Measurements from ENCODE around the gene VPS39.

The VPS39 gene

DNA sequence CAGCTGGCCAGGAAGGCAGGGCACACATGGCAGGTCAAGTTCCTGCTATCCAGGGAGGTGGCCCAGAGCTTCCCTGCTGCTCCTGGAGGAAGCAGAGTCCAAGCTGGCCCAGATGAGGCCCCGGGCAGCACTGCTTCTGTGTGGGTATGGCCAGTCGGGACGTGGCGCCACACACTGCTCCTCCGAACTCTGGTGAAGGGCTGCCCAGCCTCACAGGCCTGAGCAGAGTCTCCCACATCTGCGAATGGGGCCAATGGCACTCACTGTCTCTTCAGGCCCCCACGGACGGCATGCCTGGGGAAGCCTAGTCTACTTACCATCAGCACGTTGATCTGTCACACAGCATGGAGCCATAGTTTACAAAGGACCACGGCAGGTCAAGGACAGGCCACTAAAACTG is 49.2 kb downstream of the VPS39 start:
- TF ChIP-seq, protein P1, sequence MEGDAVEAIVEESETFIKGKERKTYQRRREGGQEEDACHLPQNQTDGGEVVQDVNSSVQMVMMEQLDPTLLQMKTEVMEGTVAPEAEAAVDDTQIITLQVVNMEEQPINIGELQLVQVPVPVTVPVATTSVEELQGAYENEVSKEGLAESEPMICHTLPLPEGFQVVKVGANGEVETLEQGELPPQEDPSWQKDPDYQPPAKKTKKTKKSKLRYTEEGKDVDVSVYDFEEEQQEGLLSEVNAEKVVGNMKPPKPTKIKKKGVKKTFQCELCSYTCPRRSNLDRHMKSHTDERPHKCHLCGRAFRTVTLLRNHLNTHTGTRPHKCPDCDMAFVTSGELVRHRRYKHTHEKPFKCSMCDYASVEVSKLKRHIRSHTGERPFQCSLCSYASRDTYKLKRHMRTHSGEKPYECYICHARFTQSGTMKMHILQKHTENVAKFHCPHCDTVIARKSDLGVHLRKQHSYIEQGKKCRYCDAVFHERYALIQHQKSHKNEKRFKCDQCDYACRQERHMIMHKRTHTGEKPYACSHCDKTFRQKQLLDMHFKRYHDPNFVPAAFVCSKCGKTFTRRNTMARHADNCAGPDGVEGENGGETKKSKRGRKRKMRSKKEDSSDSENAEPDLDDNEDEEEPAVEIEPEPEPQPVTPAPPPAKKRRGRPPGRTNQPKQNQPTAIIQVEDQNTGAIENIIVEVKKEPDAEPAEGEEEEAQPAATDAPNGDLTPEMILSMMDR (IDR thresholded peaks at IDR 0.05; ENCODE audit: low read depth, low read length, missing control alignments), result no peak
- in situ Hi-C loops (cut with HindIII; ENCODE audit: low sequenced_read_pairs), result loop anchor here (25.0 kb wide), 1 partner anchor 278 kb away; no protein-coding TSS in a partner anchor

DNA sequence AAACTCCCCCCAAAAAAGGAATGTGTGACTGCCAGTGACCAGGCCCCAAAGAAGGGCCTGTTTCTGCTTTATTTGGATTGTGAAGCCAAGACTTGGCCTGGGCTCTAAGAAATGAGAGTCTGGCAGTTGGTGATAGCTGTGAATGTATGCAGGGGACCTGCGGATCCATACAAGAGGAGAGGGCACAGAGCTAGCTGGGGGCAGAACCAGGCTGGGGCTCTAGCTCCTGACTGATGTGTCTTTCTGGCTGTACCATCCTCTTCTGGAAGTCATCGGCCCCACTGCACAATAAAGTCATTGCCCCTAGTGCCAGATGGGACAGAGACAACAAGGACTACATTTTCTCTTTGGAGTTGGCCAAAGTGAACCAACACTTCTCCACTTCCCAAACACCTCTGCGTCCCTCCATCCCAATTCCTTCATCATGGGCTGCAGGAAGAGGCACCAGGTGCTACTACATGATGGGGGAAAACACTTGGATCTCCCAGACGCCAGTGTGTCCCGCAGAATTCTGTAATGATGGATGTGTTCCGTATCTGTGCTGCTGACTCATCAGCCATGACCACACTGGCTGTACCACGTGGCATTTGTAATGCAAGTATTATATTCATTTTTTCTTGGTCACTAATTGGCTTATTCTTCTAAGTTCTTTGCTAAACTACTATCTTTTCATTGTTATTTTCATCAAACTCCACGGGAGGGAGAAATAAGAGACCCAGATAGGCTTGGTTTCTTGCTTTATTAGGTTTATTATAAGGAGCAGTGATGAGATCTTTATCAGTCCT is 49.9 kb downstream of the VPS39 start:
- in situ Hi-C loops (cut with HindIII; ENCODE audit: low sequenced_read_pairs), result loop anchor here (25.0 kb wide), 1 partner anchor 279 kb away; no protein-coding TSS in a partner anchor
- TF ChIP-seq, protein P1 (IDR thresholded peaks at IDR 0.05; ENCODE audit: low read depth, low read length, missing control alignments), result no peak
- H3K4me3 ChIP-seq (ENCODE audit: low read depth, low read length), result no peak overlapping the region
- DNase-seq (ENCODE audit: low read depth), result peak; percentile 60

More for the DNA sequence above, 49.2 kb downstream of the VPS39 start:
- no peak overlapping the region for H3K4me3 ChIP-seq (ENCODE audit: low read depth, low read length)
- DNase-seq (ENCODE audit: low read depth), result no peak

DNA sequence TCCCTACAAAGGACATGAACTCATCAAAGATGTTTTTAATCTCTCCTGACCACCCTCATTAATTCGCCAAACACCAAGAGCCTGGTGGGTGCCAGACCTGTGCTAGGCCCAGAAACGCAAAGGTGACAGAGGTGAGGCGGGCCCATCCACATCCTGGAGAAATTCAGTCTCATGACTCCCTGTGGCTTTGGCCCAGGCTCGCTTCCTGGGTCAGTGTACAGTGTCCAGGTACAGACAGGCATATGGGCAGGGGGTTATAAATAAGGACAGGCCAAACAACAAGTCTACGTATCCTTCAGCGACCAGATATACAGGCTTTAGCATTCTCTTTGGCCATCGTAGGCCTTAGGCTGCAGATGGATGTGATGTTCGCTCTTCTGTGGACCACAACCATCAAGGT is 50.7 kb downstream of the VPS39 start:
- H3K4me3 ChIP-seq (ENCODE audit: low read depth, low read length), result no peak overlapping the region
- in situ Hi-C loops (cut with HindIII; ENCODE audit: low sequenced_read_pairs), result loop anchor here (25.0 kb wide), 1 partner anchor 280 kb away; no protein-coding TSS in a partner anchor
- DNase-seq (ENCODE audit: low read depth), result no peak
- TF ChIP-seq, protein P1 (IDR thresholded peaks at IDR 0.05; ENCODE audit: low read depth, low read length, missing control alignments), result no peak

DNA sequence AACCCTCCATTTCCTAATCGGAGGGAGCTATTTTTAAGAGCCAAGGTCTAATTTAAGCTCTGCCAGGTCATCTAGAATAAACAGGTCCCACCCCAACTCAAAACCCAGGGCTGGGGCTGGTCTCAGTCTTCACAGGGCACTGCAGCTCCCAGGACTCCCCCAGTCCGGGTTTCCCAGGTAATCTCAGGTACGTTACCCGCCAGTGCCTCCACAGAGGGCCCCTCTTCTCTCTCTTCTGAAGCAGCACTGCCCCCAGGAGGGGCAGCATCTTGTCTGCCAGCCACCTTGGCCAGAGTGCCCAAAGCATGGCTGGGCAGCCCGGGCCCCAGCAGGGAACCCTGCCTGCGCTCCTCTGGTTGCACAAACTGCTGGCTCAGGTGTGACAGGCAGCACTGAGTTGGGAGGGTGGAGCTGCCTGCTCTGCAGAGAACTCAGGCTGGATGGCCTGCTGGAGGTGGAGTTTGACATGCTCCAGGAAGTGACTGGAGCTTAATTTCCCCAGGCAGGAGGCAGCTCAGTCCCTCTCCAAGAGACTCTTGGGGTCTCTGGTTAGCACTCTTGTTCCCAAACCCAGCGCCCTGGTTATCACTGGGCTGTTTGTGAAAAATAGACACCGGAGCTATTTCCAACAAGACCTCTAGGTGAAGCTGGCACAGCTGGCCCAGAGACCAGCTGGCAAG is 51.7 kb downstream of the VPS39 start, which contains the start of gene PLA2G4F:
PLA2G4F (minus strand) TSS at position 394 of the 680 bp plus-strand sequence; CDS start at position 307, 87 bp downstream.
- H3K4me3 ChIP-seq (ENCODE audit: low read depth, low read length), result no peak within 1 kb of the TSS
- in situ Hi-C loops (cut with HindIII; ENCODE audit: low sequenced_read_pairs), result loop anchor here (25.0 kb wide), 1 partner anchor 281 kb away; no protein-coding TSS in a partner anchor
- DNase-seq (ENCODE audit: low read depth), result no peak
- TF ChIP-seq, protein P1 (IDR thresholded peaks at IDR 0.05; ENCODE audit: low read depth, low read length, missing control alignments), result no peak

DNA sequence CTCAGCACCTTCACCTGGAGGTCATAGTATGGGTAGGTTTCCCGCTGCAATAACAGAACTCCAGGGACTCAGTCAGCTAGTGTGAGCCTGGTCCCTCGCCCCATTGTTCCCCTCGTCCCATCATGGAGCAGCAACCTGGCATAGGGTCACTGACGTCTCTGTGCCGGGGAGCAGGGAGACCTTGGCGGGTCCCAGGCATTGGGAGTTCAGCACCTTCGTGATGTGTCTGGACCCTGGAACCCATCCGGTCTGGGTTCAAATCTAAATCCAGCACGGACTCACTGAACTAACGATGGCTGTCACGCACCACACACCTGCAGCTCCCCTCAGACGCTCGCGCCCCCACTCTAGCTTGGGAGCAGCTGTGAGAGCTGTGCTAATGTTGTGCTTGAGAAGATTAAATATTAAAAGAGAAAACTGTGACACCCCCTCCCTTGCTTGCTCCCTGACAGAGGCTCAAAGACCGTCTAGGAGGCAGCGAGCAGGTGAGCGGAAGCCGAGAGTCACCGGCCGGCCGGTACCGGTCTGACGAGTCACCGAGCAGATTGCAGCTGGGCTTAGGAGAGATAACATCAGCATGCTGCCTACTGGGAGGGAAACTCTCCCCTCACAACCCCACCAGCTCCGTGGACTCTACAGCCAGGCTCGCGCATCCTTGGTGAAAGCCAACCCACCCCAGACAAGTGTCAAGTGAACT is 52.4 kb downstream of the VPS39 start:
- TF ChIP-seq, protein P1 (IDR thresholded peaks at IDR 0.05; ENCODE audit: low read depth, low read length, missing control alignments), result no peak
- in situ Hi-C loops (cut with HindIII; ENCODE audit: low sequenced_read_pairs), result loop anchor here (25.0 kb wide), 1 partner anchor 282 kb away; no protein-coding TSS in a partner anchor
- no peak overlapping the region for H3K4me3 ChIP-seq (ENCODE audit: low read depth, low read length)
- DNase-seq (ENCODE audit: low read depth), result no peak

DNA sequence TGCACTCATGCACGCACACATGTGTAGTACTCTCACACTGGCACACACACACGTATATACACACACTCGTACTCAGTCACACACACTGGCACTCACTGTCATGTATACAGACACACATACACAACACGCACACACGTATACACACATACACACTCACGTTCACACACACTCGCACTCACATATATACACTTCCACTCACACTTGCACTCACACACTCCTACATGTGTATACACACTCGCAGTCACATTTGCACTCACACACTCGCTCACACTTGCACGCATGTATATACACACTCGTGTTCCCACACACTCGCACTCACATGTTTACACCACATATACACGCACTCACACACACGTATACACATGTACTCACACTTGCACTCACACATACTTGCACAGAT is 53.1 kb downstream of the VPS39 start:
- in situ Hi-C loops (cut with HindIII; ENCODE audit: low sequenced_read_pairs), result loop anchor here (25.0 kb wide), 1 partner anchor 282 kb away; no protein-coding TSS in a partner anchor
- no peak for DNase-seq (ENCODE audit: low read depth)
- no peak overlapping the region for H3K4me3 ChIP-seq (ENCODE audit: low read depth, low read length)
- TF ChIP-seq, protein P1 (IDR thresholded peaks at IDR 0.05; ENCODE audit: low read depth, low read length, missing control alignments), result no peak
